HepG2 (cell line): ENCODE data around the gene LRRC25. TPM values are rescaled to one million over a fixed set of nuclear protein-coding genes. Genes with fewer than 3 reads are reported as not detected.

Experiments used
- ATAD3A ChIP-seq: sonication (generic); formaldehyde crosslinking; IDR thresholded peaks from 2 replicates; pipeline ENCODE4 v1.4.0; 2020; ENCODE audit warnings: missing genetic modification reagents
- DZIP1 ChIP-seq: sonication (generic); formaldehyde crosslinking; IDR thresholded peaks from 2 replicates; pipeline ENCODE4 v1.5.0; 2020; ENCODE audit warnings: mild to moderate bottlenecking, missing genetic modification reagents
- GABPA ChIP-seq, 2 experiments: IDR thresholded peaks; 2 replicates each; pipeline ENCODE4 v1.6.1; 2011 to 2016; ENCODE audit warnings: low read depth in 2 of 2, low read length in 1 of 2, missing biosample characterization in 1 of 2, missing genetic modification characterization in 1 of 2
- HOXA5 ChIP-seq: sonication (generic); formaldehyde crosslinking; IDR thresholded peaks from 2 replicates; pipeline ENCODE4 v1.4.0; 2020; ENCODE audit warnings: missing genetic modification reagents
- HOXA7 ChIP-seq: sonication (generic); formaldehyde crosslinking; IDR thresholded peaks from 2 replicates; pipeline ENCODE4 v1.8.1; 2022; ENCODE audit warnings: mild to moderate bottlenecking, missing genetic modification reagents, moderate library complexity
- KDM5B ChIP-seq: sonication (generic); formaldehyde crosslinking; IDR thresholded peaks from 2 replicates; pipeline ENCODE4 v1.4.0; 2020; ENCODE audit warnings: missing genetic modification reagents, mild to moderate bottlenecking, borderline replicate concordance
- MTF2 ChIP-seq: sonication (generic); formaldehyde crosslinking; IDR thresholded peaks from 2 replicates; pipeline ENCODE4 v1.5.0; 2020; ENCODE audit warnings: missing genetic modification reagents, borderline replicate concordance
- NFRKB ChIP-seq: fragments of 450-650 bp; IDR thresholded peaks from 2 replicates; pipeline ENCODE4 v1.6.1; 2017
- NONO ChIP-seq, 2 experiments: fragments of 450-650 bp in 1 of 2; sonication (generic) in 1 of 2; formaldehyde crosslinking in 1 of 2; IDR thresholded peaks in 1 of 2; conservative IDR thresholded peaks in 1 of 2; 2 replicates each; pipeline versions ENCODE4 v1.6.1 to v1.8.0; 2017 to 2022; ENCODE audit warnings: mild to moderate bottlenecking in 1 of 2, missing genetic modification reagents in 1 of 2, moderate library complexity in 1 of 2
- NR2F1 ChIP-seq, 2 experiments: fragments of 450-650 bp in 1 of 2; formaldehyde crosslinking in 1 of 2; IDR thresholded peaks; 2 replicates each; pipeline versions ENCODE4 v1.5.0 to v1.6.1; 2016 to 2020; ENCODE audit warnings: mild to moderate bottlenecking in 1 of 2, missing compliant biosample characterization in 1 of 2, missing genetic modification reagents in 1 of 2, moderate library complexity in 1 of 2
- PHF5A ChIP-seq: IDR thresholded peaks from one replicate; pipeline ENCODE4 v1.6.1; 2018; ENCODE audit warnings: low read depth, missing genetic modification reagents; ENCODE audit not compliant: unreplicated experiment
- POLR2A ChIP-seq, 2 experiments: IDR thresholded peaks; 2 replicates each; pipeline ENCODE4 v1.6.1; 2011; ENCODE audit warnings: low read depth in 2 of 2, low read length in 2 of 2, mild to moderate bottlenecking in 1 of 2, moderate library complexity in 1 of 2; ENCODE audit not compliant: insufficient read depth in 1 of 2
- RFXANK ChIP-seq: IDR thresholded peaks from 2 replicates; pipeline ENCODE4 v1.6.1; 2016
- SMAD9 ChIP-seq: sonication (generic); formaldehyde crosslinking; IDR thresholded peaks from 2 replicates; pipeline ENCODE4 v1.5.1; 2020; ENCODE audit warnings: mild to moderate bottlenecking, missing genetic modification reagents
- SMARCC2 ChIP-seq: fragments of 450-650 bp; IDR thresholded peaks from 2 replicates; pipeline ENCODE4 v1.6.1; 2017; ENCODE audit warnings: antibody characterized with exemption, mild to moderate bottlenecking
- SP5 ChIP-seq: IDR thresholded peaks from 2 replicates; pipeline ENCODE4 v1.6.1; 2016; ENCODE audit warnings: low read depth, borderline replicate concordance
- SRF ChIP-seq: IDR thresholded peaks from 2 replicates; pipeline ENCODE4 v1.6.1; 2011; ENCODE audit warnings: mild to moderate bottlenecking, low read depth, low read length, moderate library complexity
- SYNCRIP ChIP-seq: fragments of 200-400 bp; formaldehyde crosslinking; IDR thresholded peaks from 2 replicates; pipeline ENCODE4 v1.6.1; 2018; ENCODE audit warnings: mild to moderate bottlenecking, low read depth, low read length; ENCODE audit not compliant: insufficient read depth
- TOPORS ChIP-seq: sonication (generic); formaldehyde crosslinking; IDR thresholded peaks from 2 replicates; pipeline ENCODE4 v1.8.0; 2023; ENCODE audit warnings: mild to moderate bottlenecking, missing genetic modification reagents
- ZFP90 ChIP-seq: sonication (generic); formaldehyde crosslinking; IDR thresholded peaks from 2 replicates; pipeline ENCODE4 v1.8.0; 2022; ENCODE audit warnings: missing genetic modification reagents, mild to moderate bottlenecking, inconsistent platforms, borderline replicate concordance
- ZMAT3 ChIP-seq: sonication (generic); formaldehyde crosslinking; conservative IDR thresholded peaks from 2 replicates; pipeline ENCODE4 v1.7.0; 2021; ENCODE audit warnings: missing genetic modification reagents
- ZNF180 ChIP-seq: sonication (generic); formaldehyde crosslinking; IDR thresholded peaks from 2 replicates; pipeline ENCODE4 v1.4.0; 2020; ENCODE audit warnings: low read depth, missing genetic modification reagents, borderline replicate concordance
- ZNF20 ChIP-seq: sonication (generic); formaldehyde crosslinking; IDR thresholded peaks from 2 replicates; pipeline ENCODE4 v1.4.0; 2020; ENCODE audit warnings: mild to moderate bottlenecking, moderate library complexity, missing genetic modification reagents
- ZNF354B ChIP-seq: sonication (generic); formaldehyde crosslinking; IDR thresholded peaks from 2 replicates; pipeline ENCODE4 v1.8.0; 2022; ENCODE audit warnings: mild to moderate bottlenecking, missing genetic modification reagents
- ZNF746 ChIP-seq: sonication (generic); formaldehyde crosslinking; IDR thresholded peaks from 2 replicates; pipeline ENCODE4 v1.8.0; 2022; ENCODE audit warnings: mild to moderate bottlenecking, missing genetic modification reagents
- ZNF749 ChIP-seq: sonication (generic); formaldehyde crosslinking; IDR thresholded peaks from 2 replicates; pipeline ENCODE4 v1.8.0; 2022; ENCODE audit warnings: mild to moderate bottlenecking, missing genetic modification reagents, moderate library complexity, borderline replicate concordance
- ZNF792 ChIP-seq: IDR thresholded peaks from 2 replicates; pipeline ENCODE4 v1.6.1; 2016
- polyA plus RNA-seq, 8 experiments: library from polyadenylated mRNA; depleted of rRNA in 3 of 8; stranded (reverse) in 7 of 8; unstranded in 1 of 8; fragments of >200 nt; fragmentation: Illumina TruSeq in 4 of 8; extraction: Trizol in 4 of 8; gene quantifications; 2 replicates each; pipeline versions ENCODE4 v1.2.1 to v1.2.3, GENCODE V29; 2011 to 2016; ENCODE audit warnings: low read depth in 4 of 8, missing spikeins in 1 of 8, mixed read lengths in 1 of 8; ENCODE audit not compliant: insufficient read depth in 1 of 8
- total RNA-seq, 5 experiments: library from RNA; depleted of rRNA; stranded (reverse); fragments of >200 nt; fragmentation: Illumina TruSeq; extraction: Trizol; gene quantifications; 2 replicates each; pipeline ENCODE4 v1.2.3, GENCODE V29; 2016; ENCODE audit warnings: low read depth in 1 of 5
- TF ChIP-seq, protein P1 (sequence below): sonication (generic); formaldehyde crosslinking; IDR thresholded peaks from 2 replicates; pipeline ENCODE4 v1.5.1; 2020; ENCODE audit warnings: missing genetic modification reagents, mild to moderate bottlenecking, borderline replicate concordance

Gene LRRC25
- total and polyA plus RNA-seq, 2 of the 13 experiments (the other 11 are each of a cell fraction or from before 2014, with no cell fraction given): 0.13 to 0.53 TPM

- TF ChIP-seq ZNF354B (CRISPR knock-in tag) (no peak), ZNF180 (CRISPR knock-in tag) (no peak), SYNCRIP (no peak), ZNF749 (CRISPR knock-in tag) (peak; percentile 25; the same call in 1 of the 2 replicates), SMARCC2 (no peak), ZNF792 (CRISPR knock-in tag) (no peak), SRF (no peak), MTF2 (CRISPR knock-in tag) (no peak), TOPORS (CRISPR knock-in tag) (no peak), ZNF20 (no peak), GABPA (IDR thresholded peaks at IDR 0.05; ENCODE audit: low read depth, low read length) (no peak), GABPA (CRISPR knock-in tag; IDR thresholded peaks at IDR 0.05; ENCODE audit: low read depth) (no peak), RFXANK (CRISPR knock-in tag) (no peak), HOXA7 (CRISPR knock-in tag) (peak; percentile 63; the same call in 1 of the 2 replicates), NFRKB (no peak), ZNF746 (no peak; the same call in 1 of the 2 replicates), SP5 (CRISPR knock-in tag) (no peak; the same call in none of the 2 replicates), NR2F1 (CRISPR knock-in tag; IDR thresholded peaks at IDR 0.05) (no peak), PHF5A (CRISPR knock-in tag) (no peak), KDM5B (0 out of 2 replicates have a peak, but pooled peaks have one; percentile 41), HOXA5 (CRISPR knock-in tag) (no peak), SMAD9 (no peak), ZFP90 (CRISPR knock-in tag) (no peak), ZMAT3 (CRISPR knock-in tag) (0 out of 2 replicates have a peak, but pooled peaks have one; percentile 34), DZIP1 (CRISPR knock-in tag) (no peak), NONO (IDR thresholded peaks at IDR 0.05) (no peak), NONO (CRISPR knock-in tag; conservative IDR thresholded peaks at IDR 0.05) (peak; percentile 81), POLR2A (IDR thresholded peaks at IDR 0.05; ENCODE audit: insufficient read depth in 1 of 2, low read depth in 2 of 2, low read length in 2 of 2) (no peak), ATAD3A (CRISPR knock-in tag) (no peak)
- TF ChIP-seq, protein P1, sequence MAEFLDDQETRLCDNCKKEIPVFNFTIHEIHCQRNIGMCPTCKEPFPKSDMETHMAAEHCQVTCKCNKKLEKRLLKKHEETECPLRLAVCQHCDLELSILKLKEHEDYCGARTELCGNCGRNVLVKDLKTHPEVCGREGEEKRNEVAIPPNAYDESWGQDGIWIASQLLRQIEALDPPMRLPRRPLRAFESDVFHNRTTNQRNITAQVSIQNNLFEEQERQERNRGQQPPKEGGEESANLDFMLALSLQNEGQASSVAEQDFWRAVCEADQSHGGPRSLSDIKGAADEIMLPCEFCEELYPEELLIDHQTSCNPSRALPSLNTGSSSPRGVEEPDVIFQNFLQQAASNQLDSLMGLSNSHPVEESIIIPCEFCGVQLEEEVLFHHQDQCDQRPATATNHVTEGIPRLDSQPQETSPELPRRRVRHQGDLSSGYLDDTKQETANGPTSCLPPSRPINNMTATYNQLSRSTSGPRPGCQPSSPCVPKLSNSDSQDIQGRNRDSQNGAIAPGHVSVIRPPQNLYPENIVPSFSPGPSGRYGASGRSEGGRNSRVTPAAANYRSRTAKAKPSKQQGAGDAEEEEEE (CRISPR knock-in tag): no peak
Observed at GRCh38 chr19:18438331-18439024, 41.1 kb upstream of the LRRC25 start (continued).
